ENCODE data around the gene SRGAP3.

The SRGAP3 gene

DNA sequence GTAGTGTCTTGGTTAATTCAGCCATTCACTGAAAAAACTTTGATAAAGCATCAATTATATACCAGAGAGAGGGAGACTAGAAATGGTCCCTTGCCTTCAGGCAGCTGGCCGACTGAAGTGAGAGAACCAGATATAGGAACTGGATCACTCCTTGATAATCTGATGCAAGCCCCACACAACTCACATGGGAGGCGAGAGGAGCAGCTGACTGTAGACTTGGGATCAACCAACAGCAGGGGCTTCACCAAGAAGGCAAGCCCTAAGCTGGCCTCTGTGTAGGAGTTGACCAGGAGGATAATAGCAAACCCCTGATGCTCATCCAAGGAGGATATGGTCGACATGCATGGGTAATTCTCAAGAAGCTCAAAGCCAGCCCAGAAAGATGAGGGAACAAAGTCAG is 133.1 kb downstream of the SRGAP3 start:
- H3F3A ChIP-seq (ENCODE audit: low read depth) = no peaks in the 10 kb centered on the region
- H3K9me2 ChIP-seq (replicated peaks; ENCODE audit: low read depth, low read length) = no peaks in the 10 kb centered on the region
- H4K20me1 ChIP-seq (ENCODE audit: insufficient read depth, low read length, poor library complexity, severe bottlenecking) = no peaks in the 10 kb centered on the region
- no peak overlapping the region for H3K9ac ChIP-seq (ENCODE audit: low read depth, low read length, poor library complexity, severe bottlenecking)
- no peaks in the 10 kb centered on the region for H3K9me3 ChIP-seq (ENCODE audit: insufficient read depth, low read depth, low read length)
- H3K4me2 ChIP-seq (ENCODE audit: low read depth, low read length, poor library complexity, severe bottlenecking) = no peak overlapping the region
- no peak overlapping the region for H2AFZ ChIP-seq (ENCODE audit: low read length)
- H3K27me3 ChIP-seq (ENCODE audit: insufficient read depth, low read length, poor library complexity, severe bottlenecking) = no peaks in the 10 kb centered on the region
- no peaks in the 10 kb centered on the region for H3K79me2 ChIP-seq (ENCODE audit: insufficient read depth, low read length)
- H3K4me1 ChIP-seq (ENCODE audit: insufficient read depth, low read length, poor library complexity, severe bottlenecking) = peaks cover 13% of the 10 kb centered on the region
- no peak overlapping the region for H3K4me3 ChIP-seq (ENCODE audit: low read length, poor library complexity, severe bottlenecking)
- H3K36me3 ChIP-seq (ENCODE audit: insufficient read depth, low read length) = peaks cover 24% of the 10 kb centered on the region; the same call in 1 of the 2 replicates
- TF ChIP-seq, protein P1, sequence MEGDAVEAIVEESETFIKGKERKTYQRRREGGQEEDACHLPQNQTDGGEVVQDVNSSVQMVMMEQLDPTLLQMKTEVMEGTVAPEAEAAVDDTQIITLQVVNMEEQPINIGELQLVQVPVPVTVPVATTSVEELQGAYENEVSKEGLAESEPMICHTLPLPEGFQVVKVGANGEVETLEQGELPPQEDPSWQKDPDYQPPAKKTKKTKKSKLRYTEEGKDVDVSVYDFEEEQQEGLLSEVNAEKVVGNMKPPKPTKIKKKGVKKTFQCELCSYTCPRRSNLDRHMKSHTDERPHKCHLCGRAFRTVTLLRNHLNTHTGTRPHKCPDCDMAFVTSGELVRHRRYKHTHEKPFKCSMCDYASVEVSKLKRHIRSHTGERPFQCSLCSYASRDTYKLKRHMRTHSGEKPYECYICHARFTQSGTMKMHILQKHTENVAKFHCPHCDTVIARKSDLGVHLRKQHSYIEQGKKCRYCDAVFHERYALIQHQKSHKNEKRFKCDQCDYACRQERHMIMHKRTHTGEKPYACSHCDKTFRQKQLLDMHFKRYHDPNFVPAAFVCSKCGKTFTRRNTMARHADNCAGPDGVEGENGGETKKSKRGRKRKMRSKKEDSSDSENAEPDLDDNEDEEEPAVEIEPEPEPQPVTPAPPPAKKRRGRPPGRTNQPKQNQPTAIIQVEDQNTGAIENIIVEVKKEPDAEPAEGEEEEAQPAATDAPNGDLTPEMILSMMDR (conservative IDR thresholded peaks at IDR 0.05; ENCODE audit: low read length) = no peak
- no peak for TF ChIP-seq EZH2phosphoT487 (IDR thresholded peaks at IDR 0.05; ENCODE audit: borderline replicate concordance)

DNA sequence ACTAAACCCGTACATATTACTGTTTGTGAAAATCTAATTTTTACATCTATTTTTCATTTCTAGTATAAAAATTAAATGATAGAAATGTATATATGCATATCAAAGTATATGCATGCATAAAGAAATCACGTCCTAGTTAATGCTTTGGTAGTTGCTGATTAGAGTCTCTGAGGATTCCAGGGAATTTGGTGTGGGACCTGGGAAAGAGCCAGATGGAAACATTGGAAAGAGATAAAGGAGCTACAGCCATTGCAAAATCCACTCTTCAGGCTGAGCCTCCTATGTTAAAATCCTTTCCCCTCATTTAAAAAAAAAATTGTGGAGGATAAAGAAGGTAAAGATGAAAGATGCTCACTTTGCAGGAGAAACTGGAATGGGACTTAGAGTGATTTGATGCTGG is 134.1 kb downstream of the SRGAP3 start:
- Histone ChIP-seq H3K9ac (ENCODE audit: low read depth, low read length, poor library complexity, severe bottlenecking) (no peak overlapping the region), H3F3A (ENCODE audit: low read depth) (no peaks in the 10 kb centered on the region), H3K27me3 (ENCODE audit: insufficient read depth, low read length, poor library complexity, severe bottlenecking) (no peaks in the 10 kb centered on the region), H3K79me2 (ENCODE audit: insufficient read depth, low read length) (no peaks in the 10 kb centered on the region), H3K4me2 (ENCODE audit: low read depth, low read length, poor library complexity, severe bottlenecking) (no peak overlapping the region), H3K9me2 (replicated peaks; ENCODE audit: low read depth, low read length) (no peaks in the 10 kb centered on the region), H4K20me1 (ENCODE audit: insufficient read depth, low read length, poor library complexity, severe bottlenecking) (no peaks in the 10 kb centered on the region), H3K4me1 (ENCODE audit: insufficient read depth, low read length, poor library complexity, severe bottlenecking) (peaks cover 13% of the 10 kb centered on the region), H3K9me3 (ENCODE audit: insufficient read depth, low read depth, low read length) (no peaks in the 10 kb centered on the region), H3K36me3 (ENCODE audit: insufficient read depth, low read length) (peaks cover 19% of the 10 kb centered on the region; the same call in 1 of the 2 replicates), H3K4me3 (ENCODE audit: low read length, poor library complexity, severe bottlenecking) (no peak overlapping the region), H2AFZ (ENCODE audit: low read length) (no peak overlapping the region)
- TF ChIP-seq, protein P1 (conservative IDR thresholded peaks at IDR 0.05; ENCODE audit: low read length) = no peak
- TF ChIP-seq EZH2phosphoT487 (IDR thresholded peaks at IDR 0.05; ENCODE audit: borderline replicate concordance) = no peak

DNA sequence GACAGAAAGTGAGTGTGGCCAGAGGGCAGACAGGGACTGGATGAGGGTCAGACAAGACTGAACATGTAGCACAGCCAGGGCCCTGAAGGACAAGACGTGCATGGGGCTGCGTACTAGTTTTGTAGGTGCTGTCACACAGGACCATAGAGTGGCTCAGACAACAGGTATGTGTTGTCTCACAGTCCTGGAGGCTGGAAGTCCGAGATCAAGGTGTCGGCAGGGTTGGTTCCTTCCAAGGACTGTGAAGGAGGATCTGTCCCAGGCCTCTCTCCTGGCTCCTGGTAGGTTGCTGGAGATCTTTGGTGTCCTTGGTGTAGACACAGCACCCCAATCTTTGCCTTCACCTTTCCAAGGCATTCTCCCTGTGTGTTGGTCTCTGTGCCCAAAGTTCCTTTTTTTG is 136.4 kb downstream of the SRGAP3 start:
- Histone ChIP-seq H3K36me3 (ENCODE audit: insufficient read depth, low read length) (peaks cover 18% of the 10 kb centered on the region; the same call in 1 of the 2 replicates), H3K4me1 (ENCODE audit: insufficient read depth, low read length, poor library complexity, severe bottlenecking) (peaks cover 10% of the 10 kb centered on the region), H2AFZ (ENCODE audit: low read length) (no peak overlapping the region), H3K9me3 (ENCODE audit: insufficient read depth, low read depth, low read length) (no peaks in the 10 kb centered on the region), H3K79me2 (ENCODE audit: insufficient read depth, low read length) (no peaks in the 10 kb centered on the region), H3K27me3 (ENCODE audit: insufficient read depth, low read length, poor library complexity, severe bottlenecking) (no peaks in the 10 kb centered on the region), H3K9me2 (replicated peaks; ENCODE audit: low read depth, low read length) (no peaks in the 10 kb centered on the region), H3K4me3 (ENCODE audit: low read length, poor library complexity, severe bottlenecking) (no peak overlapping the region), H3F3A (ENCODE audit: low read depth) (no peaks in the 10 kb centered on the region), H4K20me1 (ENCODE audit: insufficient read depth, low read length, poor library complexity, severe bottlenecking) (no peaks in the 10 kb centered on the region), H3K4me2 (ENCODE audit: low read depth, low read length, poor library complexity, severe bottlenecking) (no peak overlapping the region), H3K9ac (ENCODE audit: low read depth, low read length, poor library complexity, severe bottlenecking) (no peak overlapping the region)
- TF ChIP-seq EZH2phosphoT487 (IDR thresholded peaks at IDR 0.05; ENCODE audit: borderline replicate concordance) = no peak
- TF ChIP-seq, protein P1 (conservative IDR thresholded peaks at IDR 0.05; ENCODE audit: low read length) = no peak

Measured in Loucy (cell line).